Measurements from ENCODE around the gene FAM187B. TPM values are rescaled to one million over a fixed set of nuclear protein-coding genes. Genes with fewer than 3 reads are reported as not detected.

The FAM187B gene
- total RNA-seq, 1 experiment from 2014 or later = not detected

- ChIA-PET POLR2A (no interaction called here), RAD21 (ENCODE audit: low non-redundant PET in 1 of 2, low total read pairs in 2 of 2, uncharacterized antibody in 2 of 2, unreplicated experiment in 2 of 2) (no interaction called here), CTCF (no interaction called here)
- ATAC-seq = no peak
- Histone ChIP-seq H3K4me3 (replicated peaks in 1 of 2; ENCODE audit: low read depth in 1 of 2, low read length in 2 of 2) (peak overlapping the region; percentile 42 to 61; a peak in 3 of 4 replicates), H4K20me1 (ENCODE audit: insufficient read depth) (no peaks in the 10 kb centered on the region), H3K79me2 (ENCODE audit: insufficient read depth, low read length) (peaks cover 25% of the 10 kb centered on the region; the same call in 1 of the 2 replicates), H3K9me2 (ENCODE audit: insufficient read depth) (no peaks in the 10 kb centered on the region), H3K9ac (ENCODE audit: low read length) (0 out of 2 replicates have a peak overlapping the region, but pooled peaks have one; percentile 37), H2AFZ (ENCODE audit: low read depth, low read length, poor library complexity, severe bottlenecking) (no peak overlapping the region), H3K36me3 (ENCODE audit: control insufficient read depth in 1 of 2, insufficient read depth in 2 of 2, low read length in 2 of 2) (peaks cover 14 to 19% of the 10 kb centered on the region in 2 experiments; a peak in 3 of 4 replicates), H3K27ac (ENCODE audit: low read depth, low read length) (no peak overlapping the region; the same call in 1 of the 2 replicates), H3K9me3 (ENCODE audit: control insufficient read depth in 1 of 2, insufficient read depth in 1 of 2, low read depth in 1 of 2, low read length in 2 of 2) (no peaks in the 10 kb centered on the region), H3K4me2 (ENCODE audit: low read length) (peak overlapping the region; percentile 72), H3K4me1 (ENCODE audit: control insufficient read depth in 1 of 2, insufficient read depth in 2 of 2, low read length in 2 of 2) (peaks cover 7 to 27% of the 10 kb centered on the region in 2 experiments; a peak in 3 of 4 replicates), H3K27me3 (ENCODE audit: insufficient read depth, low read length) (no peaks in the 10 kb centered on the region)
- intact Hi-C loops (cut with micrococcal nuclease) = no loop called here
- no peak for DNase-seq (ENCODE audit: low read depth, low spot score)
- TF ChIP-seq ATF3 (IDR thresholded peaks at IDR 0.05) (no peak), CTCF (IDR thresholded peaks at IDR 0.05 in 2 of 3, conservative IDR thresholded peaks at IDR 0.05 in 1 of 3; ENCODE audit: borderline replicate concordance in 1 of 3, insufficient read depth in 1 of 3, low read depth in 2 of 3, low read length in 2 of 3) (no peak), SP1 (IDR thresholded peaks at IDR 0.05; ENCODE audit: low read depth) (no peak), CEBPB (IDR thresholded peaks at IDR 0.05; ENCODE audit: low read depth) (no peak), RAD21 (IDR thresholded peaks at IDR 0.05; ENCODE audit: low read depth) (no peak), CBX3 (IDR thresholded peaks at IDR 0.05; ENCODE audit: low read depth) (no peak), SRF (IDR thresholded peaks at IDR 0.05; ENCODE audit: low read depth) (no peak), ZNF274 (IDR thresholded peaks at IDR 0.05; ENCODE audit: low read depth, low read length) (no peak), ELF1 (IDR thresholded peaks at IDR 0.05; ENCODE audit: borderline replicate concordance, low read depth) (no peak)
- BruUV-seq (replicated peaks) = no TSS peak
These were observed 41.9 kb upstream of the FAM187B start for GRCh38 chr19:35270381-35270811.

Measured in HCT116 (cell line).